ENCODE results near the gene VKORC1L1. TPM values are rescaled to one million over a fixed set of nuclear protein-coding genes. Genes with fewer than 3 reads are reported as not detected.
"Not testable (repeated sequence)": the region's sequence is repeated elsewhere in the genome, so short reads cannot be mapped to it uniquely, and the experiment has no call there.

VKORC1L1 gene
- total RNA-seq, result 10 to 100 TPM; 20.0 to 25.0 (median 24.9) TPM

DNA sequence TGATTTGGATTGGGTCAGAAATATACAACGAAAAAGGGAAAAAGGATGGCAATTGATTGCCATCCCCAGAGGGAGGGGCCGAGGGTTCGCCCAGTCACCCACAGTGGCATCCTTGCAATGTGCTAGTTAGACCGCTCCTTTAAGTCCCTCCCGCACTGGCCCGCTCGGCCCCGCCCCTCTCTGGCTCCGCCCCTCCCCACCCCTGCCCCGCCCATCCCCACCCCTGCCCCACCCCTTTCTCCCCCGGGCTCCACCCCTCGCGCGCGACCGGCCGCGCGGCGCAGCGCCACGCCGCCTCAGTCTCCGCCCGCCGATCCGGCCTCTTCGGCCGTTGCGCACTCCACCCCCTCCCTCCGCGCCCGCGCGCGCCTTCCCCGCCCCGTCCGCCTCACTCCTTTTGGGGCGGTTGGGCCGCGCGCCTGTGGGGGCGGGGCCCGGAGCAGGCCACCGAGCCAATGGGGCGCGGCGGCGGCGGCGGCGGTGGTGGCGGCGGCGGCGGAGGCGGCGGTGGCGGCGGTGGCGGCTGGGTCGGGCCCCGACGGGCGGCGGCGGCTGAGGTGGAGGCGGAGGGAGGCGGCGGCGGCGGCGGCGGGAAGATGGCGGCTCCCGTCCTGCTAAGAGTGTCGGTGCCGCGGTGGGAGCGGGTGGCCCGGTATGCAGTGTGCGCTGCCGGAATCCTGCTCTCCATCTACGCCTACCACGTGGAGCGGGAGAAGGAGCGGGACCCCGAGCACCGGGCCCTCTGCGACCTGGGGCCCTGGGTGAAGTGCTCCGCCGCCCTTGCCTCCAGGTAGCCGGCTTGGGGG is at the start of gene VKORC1L1:
Gene VKORC1L1, plus strand, starts transcription at position 299 of the 806 bp plus-strand sequence. Its CDS starts 298 bp downstream, at position 597.
- ATAC-seq (peak; percentile 94 to 95), DNase-seq (peak; percentile 94)
- Mint-ChIP-seq H3K27me3 (ENCODE audit: low read depth) (no peaks in the 10 kb centered on the region), H3K4me3 (peak within 1 kb of the TSS; percentile 86), H3K9me3 (no peaks in the 10 kb centered on the region), H3K36me3 (ENCODE audit: insufficient read depth) (peaks cover 3% of the 10 kb centered on the region), H3K4me1 (ENCODE audit: low read depth) (peaks cover 6% of the 10 kb centered on the region)

DNA sequence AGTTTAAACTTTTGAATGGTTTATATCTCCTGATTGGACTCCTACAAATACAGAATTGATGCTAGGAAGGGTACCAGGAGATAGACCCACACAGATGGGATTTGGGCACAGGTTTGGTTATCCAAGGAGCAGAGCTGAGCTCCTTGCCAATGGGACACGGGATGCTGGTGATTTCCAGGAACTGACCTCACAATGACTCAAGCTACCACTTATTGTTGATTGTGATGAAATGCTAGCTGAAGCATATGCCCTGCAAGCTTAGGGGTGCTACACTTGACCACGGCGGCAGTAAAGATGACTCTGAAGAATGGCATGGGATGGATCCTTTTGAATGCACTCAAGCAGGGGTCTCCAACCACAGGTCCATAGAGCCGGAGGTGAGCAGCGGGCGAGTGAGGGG is 45.5 kb upstream of the VKORC1L1 start:
- Mint-ChIP-seq H3K9me3 (no peaks in the 10 kb centered on the region), H3K27me3 (ENCODE audit: low read depth) (no peaks in the 10 kb centered on the region), H3K36me3 (ENCODE audit: insufficient read depth) (peaks cover 4% of the 10 kb centered on the region), H3K4me3 (no peak overlapping the region), H3K4me1 (ENCODE audit: low read depth) (no peaks in the 10 kb centered on the region)
- DNase-seq (no peak), ATAC-seq (no peak)

GRCh38 chr7:65832281-65832680 is 40.6 kb upstream of the VKORC1L1 start:
- DNase-seq (no peak), ATAC-seq (no peak)
- Mint-ChIP-seq H3K4me3 (no peak overlapping the region), H3K27me3 (ENCODE audit: low read depth) (no peaks in the 10 kb centered on the region), H3K4me1 (ENCODE audit: low read depth) (peaks cover 6% of the 10 kb centered on the region), H3K36me3 (ENCODE audit: insufficient read depth) (no peaks in the 10 kb centered on the region), H3K9me3 (no peaks in the 10 kb centered on the region)

- not testable (repeated sequence) for H3K27me3 Mint-ChIP-seq (ENCODE audit: low read depth); H3K4me1 Mint-ChIP-seq (ENCODE audit: low read depth); H3K36me3 Mint-ChIP-seq (ENCODE audit: insufficient read depth); H3K4me3 Mint-ChIP-seq; H3K9me3 Mint-ChIP-seq; ATAC-seq; DNase-seq
Measured at GRCh38 chr7:65836684-65837083, 36.2 kb upstream of the VKORC1L1 start.

GRCh38 chr7:65837541-65837956 is 35.3 kb upstream of the VKORC1L1 start:
- H3K9me3 Mint-ChIP-seq; H3K4me3 Mint-ChIP-seq; ATAC-seq; H3K4me1 Mint-ChIP-seq (ENCODE audit: low read depth); H3K27me3 Mint-ChIP-seq (ENCODE audit: low read depth); H3K36me3 Mint-ChIP-seq (ENCODE audit: insufficient read depth); DNase-seq: not testable (repeated sequence)

GRCh38 chr7:65839846-65840245 is 33.0 kb upstream of the VKORC1L1 start:
- no peak overlapping the region for H3K4me3 Mint-ChIP-seq
- ATAC-seq (no peak), DNase-seq (no peak)

DNA sequence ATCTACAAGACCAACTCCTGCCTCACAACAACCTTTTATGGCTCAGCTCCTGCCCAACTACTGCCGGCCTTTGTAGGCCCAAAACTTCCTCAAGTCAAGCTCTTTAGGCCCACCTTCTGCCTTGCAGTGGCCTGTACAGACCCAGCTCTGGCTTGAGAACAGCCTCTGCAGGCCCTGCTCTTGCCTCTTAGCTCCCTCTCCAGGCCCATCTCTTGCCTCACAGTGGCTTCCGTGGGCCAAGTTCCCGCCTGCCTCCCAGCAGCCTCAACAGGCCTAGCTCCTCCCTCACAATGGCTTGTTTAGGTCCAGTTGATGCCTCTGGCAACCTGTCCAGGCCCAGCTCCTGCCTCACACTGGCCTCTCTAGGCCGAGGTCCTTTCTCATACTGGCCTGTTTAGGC is 32.4 kb upstream of the VKORC1L1 start:
- H3K36me3 Mint-ChIP-seq (ENCODE audit: insufficient read depth), result no peaks in the 10 kb centered on the region
- H3K9me3 Mint-ChIP-seq, result no peaks in the 10 kb centered on the region
- DNase-seq, result no peak
- H3K27me3 Mint-ChIP-seq (ENCODE audit: low read depth), result no peaks in the 10 kb centered on the region
- no peak for ATAC-seq
- peaks cover 2% of the 10 kb centered on the region for H3K4me1 Mint-ChIP-seq (ENCODE audit: low read depth)
- no peak overlapping the region for H3K4me3 Mint-ChIP-seq

More at GRCh38 chr7:65839846-65840245, 33.0 kb upstream of the VKORC1L1 start:
- H3K9me3 Mint-ChIP-seq, result no peaks in the 10 kb centered on the region
- H3K36me3 Mint-ChIP-seq (ENCODE audit: insufficient read depth), result no peaks in the 10 kb centered on the region
- H3K27me3 Mint-ChIP-seq (ENCODE audit: low read depth), result no peaks in the 10 kb centered on the region
- peaks cover 6% of the 10 kb centered on the region for H3K4me1 Mint-ChIP-seq (ENCODE audit: low read depth)

GRCh38 chr7:65843616-65844015 is 29.3 kb upstream of the VKORC1L1 start:
- not testable (repeated sequence) for H3K4me3 Mint-ChIP-seq, ATAC-seq

DNA sequence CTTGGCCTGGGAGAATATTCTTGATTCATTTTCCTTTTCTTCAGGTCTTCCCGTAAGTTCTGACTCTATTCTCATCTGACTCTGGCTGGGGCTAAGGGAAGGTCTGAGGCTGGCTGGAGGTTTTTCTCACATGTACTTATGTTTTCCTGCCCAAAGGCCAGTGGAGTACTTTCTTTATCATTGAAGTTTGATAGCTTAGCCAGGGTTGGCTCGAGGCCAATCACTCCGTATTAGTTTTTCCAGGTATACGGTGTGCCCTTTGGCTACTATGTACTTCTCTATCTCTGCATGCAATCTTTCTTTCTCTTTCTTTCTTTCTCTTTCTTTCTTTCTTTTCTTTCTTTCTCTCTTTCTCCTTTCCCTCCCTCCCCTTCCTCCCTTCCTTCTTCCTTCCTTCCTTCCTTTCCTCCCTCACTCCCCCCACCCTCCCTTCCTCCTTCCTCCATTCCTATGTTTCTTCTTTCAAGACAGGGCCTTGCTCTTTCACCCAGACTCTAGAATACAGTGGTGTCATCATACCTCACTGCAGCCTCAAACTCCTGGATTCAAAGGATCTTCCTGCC is 26.8 kb upstream of the VKORC1L1 start:
- no peaks in the 10 kb centered on the region for H3K36me3 Mint-ChIP-seq (ENCODE audit: insufficient read depth)
- no peaks in the 10 kb centered on the region for H3K9me3 Mint-ChIP-seq
- H3K4me1 Mint-ChIP-seq (ENCODE audit: low read depth), result no peaks in the 10 kb centered on the region
- DNase-seq (no peak), ATAC-seq (no peak)
- no peaks in the 10 kb centered on the region for H3K27me3 Mint-ChIP-seq (ENCODE audit: low read depth)
- H3K4me3 Mint-ChIP-seq, result no peak overlapping the region

More at GRCh38 chr7:65843616-65844015, 29.3 kb upstream of the VKORC1L1 start:
- not testable (repeated sequence) for H3K27me3 Mint-ChIP-seq (ENCODE audit: low read depth); H3K9me3 Mint-ChIP-seq; H3K4me1 Mint-ChIP-seq (ENCODE audit: low read depth); DNase-seq; H3K36me3 Mint-ChIP-seq (ENCODE audit: insufficient read depth)

DNA sequence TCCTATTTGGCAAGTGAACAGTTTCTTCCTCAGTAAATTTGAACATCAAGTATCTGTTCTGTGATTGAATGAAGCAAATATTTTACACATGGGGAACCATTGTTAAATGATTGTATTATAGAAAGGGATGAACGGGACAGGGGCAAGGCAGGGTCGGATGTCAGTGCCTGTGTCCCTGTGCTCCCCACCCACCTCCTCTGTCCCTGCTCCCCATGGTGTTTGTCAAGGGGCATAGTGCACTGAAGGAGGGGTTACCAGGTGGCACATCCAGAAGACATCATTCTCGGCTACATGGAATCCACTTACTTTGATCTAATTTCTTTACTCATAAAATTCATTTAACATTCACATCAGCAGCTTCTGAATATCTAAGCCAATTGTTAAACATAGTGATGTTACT is 19.4 kb upstream of the VKORC1L1 start:
- not testable (repeated sequence) for H3K27me3 Mint-ChIP-seq (ENCODE audit: low read depth); ATAC-seq; H3K4me3 Mint-ChIP-seq; DNase-seq; H3K9me3 Mint-ChIP-seq; H3K4me1 Mint-ChIP-seq (ENCODE audit: low read depth); H3K36me3 Mint-ChIP-seq (ENCODE audit: insufficient read depth)

GRCh38 chr7:65853892-65854291 is 19.0 kb upstream of the VKORC1L1 start:
- not testable (repeated sequence) for DNase-seq; H3K9me3 Mint-ChIP-seq; ATAC-seq; H3K4me3 Mint-ChIP-seq; H3K36me3 Mint-ChIP-seq (ENCODE audit: insufficient read depth); H3K4me1 Mint-ChIP-seq (ENCODE audit: low read depth); H3K27me3 Mint-ChIP-seq (ENCODE audit: low read depth)

DNA sequence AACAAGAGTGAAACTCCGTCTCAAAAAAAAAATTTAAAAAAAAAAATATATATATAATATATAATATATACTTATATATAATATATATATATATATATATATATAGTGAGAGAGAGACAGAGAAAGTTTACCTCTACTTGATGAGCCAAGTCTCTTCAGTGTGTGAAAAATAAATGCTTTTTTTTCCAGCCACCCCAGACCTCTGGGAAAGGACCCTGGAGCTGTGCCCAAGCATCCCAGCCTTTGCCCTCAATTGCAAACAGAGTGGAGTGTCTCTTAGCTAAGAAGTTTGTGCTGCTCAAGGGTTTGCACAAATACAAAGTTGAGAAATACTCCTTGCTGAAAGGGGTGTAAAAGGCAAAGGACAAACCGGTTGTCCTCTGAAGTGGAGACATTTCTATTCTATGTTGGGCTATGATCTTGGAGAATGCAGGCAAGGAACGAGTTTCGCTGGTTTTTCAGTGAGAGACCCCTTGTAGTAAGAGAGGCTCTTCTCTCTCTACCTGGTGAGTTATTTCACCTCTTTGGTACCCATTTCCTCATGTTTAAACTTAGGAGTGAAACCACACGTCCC is 15.5 kb upstream of the VKORC1L1 start:
- not testable (repeated sequence) for H3K27me3 Mint-ChIP-seq (ENCODE audit: low read depth); H3K4me3 Mint-ChIP-seq; ATAC-seq; H3K36me3 Mint-ChIP-seq (ENCODE audit: insufficient read depth); H3K4me1 Mint-ChIP-seq (ENCODE audit: low read depth); H3K9me3 Mint-ChIP-seq; DNase-seq

- not testable (repeated sequence) for H3K36me3 Mint-ChIP-seq (ENCODE audit: insufficient read depth); H3K27me3 Mint-ChIP-seq (ENCODE audit: low read depth); H3K4me1 Mint-ChIP-seq (ENCODE audit: low read depth); DNase-seq; ATAC-seq; H3K4me3 Mint-ChIP-seq; H3K9me3 Mint-ChIP-seq
Measured at GRCh38 chr7:65858660-65859059, 14.2 kb upstream of the VKORC1L1 start.

GRCh38 chr7:65866244-65866643 is 6.6 kb upstream of the VKORC1L1 start:
- H3K36me3 Mint-ChIP-seq (ENCODE audit: insufficient read depth); ATAC-seq; H3K27me3 Mint-ChIP-seq (ENCODE audit: low read depth); H3K9me3 Mint-ChIP-seq; H3K4me1 Mint-ChIP-seq (ENCODE audit: low read depth); DNase-seq; H3K4me3 Mint-ChIP-seq: not testable (repeated sequence)

GRCh38 chr7:65867681-65868080 is 5.2 kb upstream of the VKORC1L1 start:
- H3K4me3 Mint-ChIP-seq; H3K27me3 Mint-ChIP-seq (ENCODE audit: low read depth): not testable (repeated sequence)

More at GRCh38 chr7:65867681-65868080, 5.2 kb upstream of the VKORC1L1 start:
- not testable (repeated sequence) for H3K4me1 Mint-ChIP-seq (ENCODE audit: low read depth); ATAC-seq; H3K36me3 Mint-ChIP-seq (ENCODE audit: insufficient read depth); DNase-seq; H3K9me3 Mint-ChIP-seq

Data from activated T-cell treated with anti-CD3 and anti-CD28 coated beads, Interleukin-2, amount 50 U/mL, for 4 hours (primary cell).